ENCODE data around the gene SFT2D1. TPM values are rescaled to one million over a fixed set of nuclear protein-coding genes. Genes with fewer than 3 reads are reported as not detected.

SFT2D1 gene
- total RNA-seq, 4 donors from 2014 or later, result 35.2 to 65.4 (median 50.3) TPM

GRCh38 chr6:166382500-166382932, 40.2 kb upstream of the SFT2D1 start:
- TF ChIP-seq, protein P1, sequence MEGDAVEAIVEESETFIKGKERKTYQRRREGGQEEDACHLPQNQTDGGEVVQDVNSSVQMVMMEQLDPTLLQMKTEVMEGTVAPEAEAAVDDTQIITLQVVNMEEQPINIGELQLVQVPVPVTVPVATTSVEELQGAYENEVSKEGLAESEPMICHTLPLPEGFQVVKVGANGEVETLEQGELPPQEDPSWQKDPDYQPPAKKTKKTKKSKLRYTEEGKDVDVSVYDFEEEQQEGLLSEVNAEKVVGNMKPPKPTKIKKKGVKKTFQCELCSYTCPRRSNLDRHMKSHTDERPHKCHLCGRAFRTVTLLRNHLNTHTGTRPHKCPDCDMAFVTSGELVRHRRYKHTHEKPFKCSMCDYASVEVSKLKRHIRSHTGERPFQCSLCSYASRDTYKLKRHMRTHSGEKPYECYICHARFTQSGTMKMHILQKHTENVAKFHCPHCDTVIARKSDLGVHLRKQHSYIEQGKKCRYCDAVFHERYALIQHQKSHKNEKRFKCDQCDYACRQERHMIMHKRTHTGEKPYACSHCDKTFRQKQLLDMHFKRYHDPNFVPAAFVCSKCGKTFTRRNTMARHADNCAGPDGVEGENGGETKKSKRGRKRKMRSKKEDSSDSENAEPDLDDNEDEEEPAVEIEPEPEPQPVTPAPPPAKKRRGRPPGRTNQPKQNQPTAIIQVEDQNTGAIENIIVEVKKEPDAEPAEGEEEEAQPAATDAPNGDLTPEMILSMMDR (IDR thresholded peaks at IDR 0.05; ENCODE audit: low read depth), result no peak

- TF ChIP-seq, protein P1 (IDR thresholded peaks at IDR 0.05; ENCODE audit: low read depth), result no peak
Measured at GRCh38 chr6:166381733-166382499, 39.6 kb upstream of the SFT2D1 start.

GRCh38 chr6:166381381-166381732, 39.0 kb upstream of the SFT2D1 start:
- TF ChIP-seq, protein P1 (IDR thresholded peaks at IDR 0.05; ENCODE audit: low read depth), result no peak

DNA sequence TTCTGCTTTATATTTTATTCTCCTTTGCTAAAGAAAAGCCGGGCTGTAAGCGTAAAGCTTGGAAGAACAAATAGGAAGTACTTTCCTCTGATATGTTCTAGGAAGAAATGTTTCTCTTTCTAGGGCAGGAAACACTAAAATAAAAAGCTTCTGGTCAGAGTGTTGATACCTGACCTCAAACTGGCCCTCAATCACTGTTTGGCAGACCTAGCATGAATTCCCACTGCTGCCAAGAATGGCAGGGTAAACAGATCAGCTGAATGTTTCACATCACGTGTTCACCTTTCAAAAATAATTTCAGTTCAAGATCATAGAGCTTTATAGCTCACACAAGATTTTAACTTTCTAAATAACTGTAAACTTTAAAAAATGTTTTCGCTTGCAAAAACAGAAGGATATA, 37.5 kb upstream of the SFT2D1 start:
- TF ChIP-seq, protein P1 (IDR thresholded peaks at IDR 0.05; ENCODE audit: low read depth), result no peak

DNA sequence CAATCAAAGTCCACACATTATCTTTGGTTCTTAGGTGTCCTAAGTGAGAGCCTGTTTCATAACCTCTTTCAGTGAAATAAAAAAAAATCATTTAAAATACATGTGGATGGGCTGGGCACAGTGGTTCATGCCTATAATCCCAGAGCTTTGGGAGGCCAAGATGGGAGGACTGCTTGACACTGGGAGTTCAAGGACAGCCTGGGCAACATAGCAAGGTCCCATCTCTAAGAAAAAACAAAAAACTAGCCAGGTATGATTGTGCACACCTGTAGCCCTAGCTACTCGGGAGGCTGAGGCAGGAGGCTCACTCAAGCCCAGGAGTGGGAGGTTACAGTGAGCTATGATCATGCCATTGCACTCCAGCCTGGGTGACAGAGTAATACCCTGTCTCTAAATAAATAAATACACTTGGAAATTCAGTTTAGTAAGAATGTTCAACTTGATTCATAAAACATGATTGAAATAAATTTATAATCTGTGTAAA, 36.8 kb upstream of the SFT2D1 start:
- TF ChIP-seq, protein P1 (IDR thresholded peaks at IDR 0.05; ENCODE audit: low read depth), result no peak

- TF ChIP-seq, protein P1 (IDR thresholded peaks at IDR 0.05; ENCODE audit: low read depth), result no peak
Measured at GRCh38 chr6:166377721-166378120, 35.4 kb upstream of the SFT2D1 start.

GRCh38 chr6:166375013-166375412, 32.7 kb upstream of the SFT2D1 start:
- TF ChIP-seq, protein P1 (IDR thresholded peaks at IDR 0.05; ENCODE audit: low read depth), result no peak

All from subcutaneous adipose tissue (tissue), 4 donors.